GM19467 (cell line): ENCODE measurements around the gene STAT3.
"Not testable (repeated sequence)": the region's sequence is repeated elsewhere in the genome, so short reads cannot be mapped to it uniquely, and the experiment has no call there.

Experiments
- ATAC-seq: cut with Tn5 transposase; IDR thresholded peaks from one replicate; pipeline ENCODE4 v1.9.1; 2021; ENCODE audit warnings: mild to moderate bottlenecking, moderate library complexity; ENCODE audit not compliant: unreplicated experiment

STAT3 gene

GRCh38 chr17:42388381-42389134, at the start of gene STAT3:
Gene STAT3 (minus strand): TSS chr17:42388442. CDS start chr17:42348516, 39,926 bp downstream.
- peak; percentile 88 for ATAC-seq

- no peak for ATAC-seq
Measured at GRCh38 chr17:42436391-42436790, 48.1 kb upstream of the STAT3 start.

GRCh38 chr17:42431758-42432161, 43.5 kb upstream of the STAT3 start:
- no peak for ATAC-seq

- no peak for ATAC-seq
Measured at GRCh38 chr17:42429726-42430447, 41.6 kb upstream of the STAT3 start.

GRCh38 chr17:42428141-42428944, 40.1 kb upstream of the STAT3 start:
- ATAC-seq, result no peak

GRCh38 chr17:42424991-42425610, 36.9 kb upstream of the STAT3 start:
- no peak for ATAC-seq

- ATAC-seq, result no peak
Measured at GRCh38 chr17:42423766-42424165, 35.5 kb upstream of the STAT3 start.

GRCh38 chr17:42422958-42423712, 34.9 kb upstream of the STAT3 start, which contains the start of gene CAVIN1:
Gene CAVIN1 (minus strand): TSS chr17:42423256. CDS start chr17:42423097, 159 bp downstream.
- ATAC-seq, result no peak

GRCh38 chr17:42422412-42422957, 34.2 kb upstream of the STAT3 start:
- no peak for ATAC-seq

GRCh38 chr17:42421507-42422338, 33.5 kb upstream of the STAT3 start:
- no peak for ATAC-seq

- no peak for ATAC-seq
Measured at GRCh38 chr17:42421136-42421506, 32.9 kb upstream of the STAT3 start.

- ATAC-seq, result not testable (repeated sequence)
Measured at GRCh38 chr17:42417981-42418380, 29.7 kb upstream of the STAT3 start.

- no peak for ATAC-seq
Measured at GRCh38 chr17:42414704-42415409, 26.6 kb upstream of the STAT3 start.

- no peak for ATAC-seq
Measured at GRCh38 chr17:42413464-42414040, 25.3 kb upstream of the STAT3 start.

- no peak for ATAC-seq
Measured at GRCh38 chr17:42411905-42412679, 23.9 kb upstream of the STAT3 start.

- no peak for ATAC-seq
Measured at GRCh38 chr17:42411361-42411760, 23.1 kb upstream of the STAT3 start.

GRCh38 chr17:42410319-42410685, 22.1 kb upstream of the STAT3 start:
- ATAC-seq, result no peak
